PC-3 (cell line): ENCODE results near the gene MRFAP1L1.

Experiments used
- CTCF ChIP-seq: fragments of 300-600 bp; sonication (generic); conservative IDR thresholded peaks from 2 replicates; pipeline ENCODE4 v1.5.1; 2017; ENCODE audit warnings: antibody characterized with exemption, low read depth, mild to moderate bottlenecking, low read length
- EZH2 ChIP-seq: fragments of 300-600 bp; sonication (generic); IDR thresholded peaks from one replicate; pipeline ENCODE4 v1.6.1; 2017; ENCODE audit warnings: antibody characterized with exemption, mild to moderate bottlenecking, low read length; ENCODE audit not compliant: unreplicated experiment

GRCh38 chr4:6750286-6751221, 40.9 kb upstream of the MRFAP1L1 start:
- no peak for TF ChIP-seq CTCF
- no peak for TF ChIP-seq EZH2
